Ovary (tissue), 9 donors: ENCODE results near the gene BMPR1A. TPM values are rescaled to one million over a fixed set of nuclear protein-coding genes. Genes with fewer than 3 reads are reported as not detected.

ENCODE experiments used
- DNase-seq, 5 donors: peaks; one replicate each; pipeline ENCODE4 v3.0.0-alpha.2; 2019 to 2020
- H3K27ac ChIP-seq, 2 donors: fragments of 200-600 bp; one replicate each; pipeline versions ENCODE4 v1.5.1 to v1.8.0; 2019 to 2022
- H3K27me3 ChIP-seq: fragments of 200-600 bp; one replicate; pipeline ENCODE4 v1.8.0; 2022
- H3K36me3 ChIP-seq: fragments of 200-600 bp; sonication (generic); one replicate; pipeline ENCODE4 v1.5.1; 2019
- H3K4me1 ChIP-seq: one replicate; pipeline ENCODE4 v1.8.1; 2013; ENCODE audit warnings: mild to moderate bottlenecking, moderate library complexity; ENCODE audit not compliant: insufficient read depth
- H3K4me3 ChIP-seq: fragments of 200-600 bp; sonication (generic); one replicate; pipeline ENCODE4 v1.5.1; 2017
- H3K9me3 ChIP-seq, 2 donors: fragments of 200-600 bp in 1 of 2; sonication (generic) in 1 of 2; one replicate each; pipeline versions ENCODE4 v1.5.1 to v1.8.1; 2013 to 2019; ENCODE audit warnings: mild to moderate bottlenecking in 1 of 2, moderate library complexity in 1 of 2
- EP300 ChIP-seq: sonication (generic); formaldehyde crosslinking; IDR thresholded peaks from one replicate; pipeline ENCODE4 v1.6.1; 2017; ENCODE audit warnings: antibody characterized with exemption
- POLR2A ChIP-seq: fragments of 450-650 bp; IDR thresholded peaks from one replicate; pipeline ENCODE4 v1.6.1; 2017; ENCODE audit warnings: antibody characterized with exemption, mild to moderate bottlenecking, moderate library complexity
- WGBS, 3 donors: extraction: QIAGEN DNeasy Blood & Tissue Kit in 1 of 3; methylation state at CpG; one replicate each; pipeline versions ENCODE4 v1.1.5 to v1.1.7; 2013 to 2017; 5-methylcytosine and 5-hydroxymethylcytosine counted together
- intact Hi-C, 4 donors: fragments of 100-400 bp; cut with DNase I; formaldehyde crosslinking; loops; one replicate each; pipeline versions ENCODE4 v1.11.0 to v1.15.1; 2022 to 2023
- polyA plus RNA-seq, 2 donors: library from polyadenylated mRNA; stranded (reverse); fragments of 200-250 nt in 1 of 2; fragments of 350-450 nt in 1 of 2; fragmentation: Illumina TruSeq in 1 of 2; extraction: RNeasy Lipid Tissue Mini Kit (QIAGEN cat#74804) in 1 of 2; gene quantifications; one replicate each; pipeline ENCODE4 v1.2.3, GENCODE V29; 2013 to 2014
- total RNA-seq, 7 donors: library from RNA; depleted of rRNA in 2 of 7; stranded (reverse); fragments of >200 nt in 2 of 7; fragmentation: NEBNext Ultra II Directional in 3 of 7; extraction: Animal tissue kit (Norgen Biotek cat#: 25700) in 3 of 7; gene quantifications; one replicate each; pipeline versions ENCODE4 v1.1.0 to v1.2.4, GENCODE V29; 2016 to 2023
- TF ChIP-seq, protein P1 (sequence below), 3 donors: fragments of 450-650 bp in 2 of 3; fragments of 200-600 bp in 1 of 3; IDR thresholded peaks; one replicate each; pipeline versions ENCODE4 v1.5.1 to v1.8.0; 2016 to 2022; ENCODE audit warnings: antibody characterized with exemption in 3 of 3, mild to moderate bottlenecking in 1 of 3
- donor health status: DM: no; HTN: no; CAD: no; lungs with moderate emphysema.
- donor health status: DM: no; HTN: no; CAD: no.
- donor health status: Bipolar disorder and iron deficiency.
- donor health status: DM: yes; HTN: yes; CAD: no.
- donor health status: DM: no; HTN: no; CAD: no.
- donor health status: DM: yes; HTN: yes; CAD: no.

Gene BMPR1A
- total and polyA plus RNA-seq, 9 donors: 19.0 to 77.9 (median 55.8) TPM

GRCh38 chr10:86840498-86840897, 84.1 kb downstream of the BMPR1A start:
- Histone ChIP-seq H3K36me3 (no peaks in the 10 kb centered on the region), H3K9me3 (no peaks in the 10 kb centered on the region), H3K4me1 (peaks cover 4% of the 10 kb centered on the region), H3K27ac (no peak overlapping the region), H3K4me3 (no peak overlapping the region), H3K27me3 (no peaks in the 10 kb centered on the region)
- no peak for DNase-seq
- intact Hi-C loops: no loop called here
- TF ChIP-seq POLR2A (no peak), EP300 (no peak)
- TF ChIP-seq, protein P1, sequence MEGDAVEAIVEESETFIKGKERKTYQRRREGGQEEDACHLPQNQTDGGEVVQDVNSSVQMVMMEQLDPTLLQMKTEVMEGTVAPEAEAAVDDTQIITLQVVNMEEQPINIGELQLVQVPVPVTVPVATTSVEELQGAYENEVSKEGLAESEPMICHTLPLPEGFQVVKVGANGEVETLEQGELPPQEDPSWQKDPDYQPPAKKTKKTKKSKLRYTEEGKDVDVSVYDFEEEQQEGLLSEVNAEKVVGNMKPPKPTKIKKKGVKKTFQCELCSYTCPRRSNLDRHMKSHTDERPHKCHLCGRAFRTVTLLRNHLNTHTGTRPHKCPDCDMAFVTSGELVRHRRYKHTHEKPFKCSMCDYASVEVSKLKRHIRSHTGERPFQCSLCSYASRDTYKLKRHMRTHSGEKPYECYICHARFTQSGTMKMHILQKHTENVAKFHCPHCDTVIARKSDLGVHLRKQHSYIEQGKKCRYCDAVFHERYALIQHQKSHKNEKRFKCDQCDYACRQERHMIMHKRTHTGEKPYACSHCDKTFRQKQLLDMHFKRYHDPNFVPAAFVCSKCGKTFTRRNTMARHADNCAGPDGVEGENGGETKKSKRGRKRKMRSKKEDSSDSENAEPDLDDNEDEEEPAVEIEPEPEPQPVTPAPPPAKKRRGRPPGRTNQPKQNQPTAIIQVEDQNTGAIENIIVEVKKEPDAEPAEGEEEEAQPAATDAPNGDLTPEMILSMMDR (IDR thresholded peaks at IDR 0.05): no peak
- 85 to 97% (median 94%) methylated on average over 4 of the region's 4 CpGs for WGBS, 3 donors

GRCh38 chr10:86846088-86846487, 89.7 kb downstream of the BMPR1A start:
- no peaks in the 10 kb centered on the region for H3K4me1 ChIP-seq
- 86 to 96% (median 93%) methylated on average over 3 of the region's 3 CpGs for WGBS, 3 donors
- H3K36me3 ChIP-seq: no peaks in the 10 kb centered on the region
- H3K27ac ChIP-seq: no peak overlapping the region
- intact Hi-C loops: no loop called here
- TF ChIP-seq, protein P1 (IDR thresholded peaks at IDR 0.05): no peak
- H3K27me3 ChIP-seq: no peaks in the 10 kb centered on the region
- H3K9me3 ChIP-seq: no peaks in the 10 kb centered on the region
- DNase-seq: no peak
- H3K4me3 ChIP-seq: no peak overlapping the region

GRCh38 chr10:86848747-86849146, 92.3 kb downstream of the BMPR1A start:
- H3K4me1 ChIP-seq: no peaks in the 10 kb centered on the region
- no peak overlapping the region for H3K27ac ChIP-seq
- intact Hi-C loops: no loop called here
- no peaks in the 10 kb centered on the region for H3K36me3 ChIP-seq
- H3K27me3 ChIP-seq: no peaks in the 10 kb centered on the region
- DNase-seq: no peak
- H3K4me3 ChIP-seq: no peak overlapping the region
- H3K9me3 ChIP-seq: no peaks in the 10 kb centered on the region
- TF ChIP-seq POLR2A (no peak), EP300 (no peak)
- TF ChIP-seq, protein P1 (IDR thresholded peaks at IDR 0.05): no peak

DNA sequence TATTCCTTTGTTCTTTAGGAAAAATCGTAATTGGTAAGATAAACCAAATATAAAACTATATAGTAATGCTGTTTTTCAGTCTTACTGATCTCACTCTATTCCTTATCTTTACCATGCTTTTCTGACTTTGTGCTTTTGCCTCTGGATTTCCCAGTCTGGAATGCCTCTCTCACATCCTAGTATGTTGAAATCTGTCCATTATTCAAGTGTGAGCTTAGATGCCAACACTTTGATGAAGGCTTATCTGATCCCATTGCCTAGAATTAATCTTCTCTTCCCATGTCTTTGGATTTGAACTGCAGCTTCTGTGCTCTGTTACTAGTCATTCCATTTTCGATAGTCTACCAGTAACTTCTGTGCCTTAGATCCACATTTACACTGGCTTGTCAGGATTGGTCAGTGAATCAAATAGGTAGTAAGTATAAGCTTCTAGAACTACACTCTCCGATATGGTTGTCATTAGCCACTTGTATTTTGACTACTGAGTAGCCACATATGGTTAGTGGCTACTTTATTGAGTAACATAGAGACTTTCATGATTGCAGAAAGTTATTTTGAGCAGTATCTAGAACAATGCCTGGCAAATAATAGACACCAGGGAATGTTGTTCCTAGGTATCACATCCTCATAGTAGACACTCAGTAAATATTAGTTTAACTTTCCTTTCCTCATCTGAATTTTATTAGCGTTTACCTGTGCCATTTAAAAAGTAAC, 92.9 kb downstream of the BMPR1A start:
- Histone ChIP-seq H3K27me3 (no peaks in the 10 kb centered on the region), H3K36me3 (no peaks in the 10 kb centered on the region), H3K27ac (no peak overlapping the region), H3K4me3 (no peak overlapping the region), H3K9me3 (no peaks in the 10 kb centered on the region), H3K4me1 (no peaks in the 10 kb centered on the region)
- intact Hi-C loops: no loop called here
- WGBS, 3 donors: 87 to 91% (median 90%) methylated on average over 4 of the region's 4 CpGs
- no peak for TF ChIP-seq EP300
- TF ChIP-seq, protein P1 (IDR thresholded peaks at IDR 0.05): no peak
- no peak for TF ChIP-seq POLR2A
- no peak for DNase-seq
